Neural cell (in vitro differentiated cells): ENCODE measurements around the gene PJA1. TPM values are rescaled to one million over a fixed set of nuclear protein-coding genes. Genes with fewer than 3 reads are reported as not detected.

Experiments
- H2AFZ ChIP-seq: fragments of 200-600, 300-800 bp; sonication (generic), shearing (Covaris generic); 2 replicates; pipeline ENCODE4 v1.6.0; 2014; ENCODE audit warnings: low read depth, mild to moderate bottlenecking, antibody characterized with exemption, low read length, moderate library complexity
- H3F3A ChIP-seq: fragments of 200-600 bp; shearing (Covaris generic); 2 replicates; pipeline ENCODE4 v1.6.1; 2016; ENCODE audit warnings: mild to moderate bottlenecking, moderate library complexity, mixed read lengths, antibody characterized with exemption, low read length; ENCODE audit not compliant: insufficient read depth, poor library complexity, severe bottlenecking
- H3K27ac ChIP-seq: fragments of 200-600, 300-800 bp; sonication (generic), shearing (Covaris generic); 2 replicates; pipeline ENCODE4 v1.5.1; 2014; ENCODE audit warnings: mild to moderate bottlenecking, low read length, moderate library complexity
- H3K27me3 ChIP-seq: fragments of 300-800, 200-600 bp; sonication (generic), shearing (Covaris generic); 2 replicates; pipeline ENCODE4 v1.6.0; 2014; ENCODE audit warnings: mild to moderate bottlenecking, low read depth, low read length, moderate library complexity; ENCODE audit not compliant: insufficient read depth
- H3K36me3 ChIP-seq: fragments of 300-800, 200-600 bp; sonication (generic), shearing (Covaris generic); 2 replicates; pipeline ENCODE4 v1.5.1; 2014; ENCODE audit warnings: mild to moderate bottlenecking, antibody characterized with exemption, low read length, moderate library complexity; ENCODE audit not compliant: insufficient read depth
- H3K4me2 ChIP-seq: fragments of 300-800, 200-600 bp; sonication (generic), shearing (Covaris generic); 2 replicates; pipeline ENCODE4 v1.6.0; 2014; ENCODE audit warnings: mild to moderate bottlenecking, low read length
- H3K4me3 ChIP-seq: fragments of 300-800, 200-600 bp; sonication (generic), shearing (Covaris generic); 2 replicates; pipeline ENCODE4 v1.5.1; 2014; ENCODE audit warnings: mild to moderate bottlenecking, low read length, moderate library complexity
- H3K79me2 ChIP-seq: fragments of 200-600 bp; shearing (Covaris generic); replicated peaks from 2 replicates; pipeline ENCODE4 v1.6.0; 2014; ENCODE audit warnings: mild to moderate bottlenecking, low read length, moderate library complexity; ENCODE audit not compliant: insufficient read depth
- H3K9ac ChIP-seq: fragments of 300-800, 200-600 bp; sonication (generic), shearing (Covaris generic); 2 replicates; pipeline ENCODE4 v1.6.1; 2016; ENCODE audit warnings: mild to moderate bottlenecking, low read length, mixed read lengths
- H3K9me2 ChIP-seq: fragments of 200-600 bp; shearing (Covaris generic); 2 replicates; pipeline ENCODE4 v1.6.1; 2016; ENCODE audit warnings: mild to moderate bottlenecking, low read length, mixed read lengths; ENCODE audit not compliant: insufficient read depth
- H3K9me3 ChIP-seq: fragments of 200-600, 300-800 bp; sonication (generic), shearing (Covaris generic); 2 replicates; pipeline ENCODE4 v1.6.1; 2016; ENCODE audit warnings: mild to moderate bottlenecking, mixed run types, low read length, moderate library complexity, mixed read lengths
- H4K20me1 ChIP-seq: fragments of 200-600 bp; shearing (Covaris generic); 2 replicates; pipeline ENCODE4 v1.6.1; 2016; ENCODE audit warnings: mild to moderate bottlenecking, mixed run types; ENCODE audit not compliant: insufficient read depth
- EP300 ChIP-seq: fragments of 450-650 bp; conservative IDR thresholded peaks from 2 replicates; pipeline ENCODE4 v1.6.1; 2014; ENCODE audit warnings: antibody characterized with exemption, mild to moderate bottlenecking, moderate library complexity; ENCODE audit not compliant: poor library complexity, severe bottlenecking
- EZH2 ChIP-seq: fragments of 200-600, 300-800 bp; shearing (Covaris generic), sonication (generic); IDR thresholded peaks from 2 replicates; pipeline ENCODE4 v1.6.1; 2014; ENCODE audit warnings: antibody characterized with exemption, low read length, borderline replicate concordance, mild to moderate bottlenecking; ENCODE audit not compliant: insufficient read depth, poor library complexity, severe bottlenecking
- MXI1 ChIP-seq: fragments of 450-650 bp; conservative IDR thresholded peaks from 2 replicates; pipeline ENCODE4 v1.6.1; 2014; ENCODE audit warnings: antibody characterized with exemption, mild to moderate bottlenecking; ENCODE audit not compliant: poor library complexity, severe bottlenecking
- POLR2AphosphoS5 ChIP-seq: IDR thresholded peaks from 2 replicates; pipeline ENCODE4 v1.6.1; 2012
- RAD21 ChIP-seq: fragments of 450-650 bp; conservative IDR thresholded peaks from 2 replicates; pipeline ENCODE4 v1.6.1; 2014; ENCODE audit warnings: antibody characterized with exemption, mild to moderate bottlenecking, moderate library complexity
- SMC3 ChIP-seq: fragments of 450-650 bp; conservative IDR thresholded peaks from 2 replicates; pipeline ENCODE4 v1.6.1; 2014; ENCODE audit warnings: antibody characterized with exemption, mild to moderate bottlenecking, moderate library complexity; ENCODE audit not compliant: poor library complexity
- TAF1 ChIP-seq: IDR thresholded peaks from 2 replicates; pipeline ENCODE4 v1.6.1; 2012; ENCODE audit warnings: low read depth
- polyA plus RNA-seq: library from polyadenylated mRNA; depleted of rRNA; stranded (reverse); fragments of >200 nt; gene quantifications from 2 replicates; pipeline ENCODE4 v1.2.3, GENCODE V29; 2014
- TF ChIP-seq, protein P1 (sequence below): fragments of 450-650 bp; IDR thresholded peaks from 2 replicates; pipeline ENCODE4 v1.5.1; 2014; ENCODE audit warnings: antibody characterized with exemption, mild to moderate bottlenecking, moderate library complexity; ENCODE audit not compliant: poor library complexity, severe bottlenecking
- TF ChIP-seq, protein P2 (sequence below): IDR thresholded peaks from 2 replicates; pipeline ENCODE4 v1.6.1; 2012; ENCODE audit warnings: borderline replicate concordance

PJA1 gene
- polyA plus RNA-seq, 1 donor from 2014 or later: 214 TPM

DNA sequence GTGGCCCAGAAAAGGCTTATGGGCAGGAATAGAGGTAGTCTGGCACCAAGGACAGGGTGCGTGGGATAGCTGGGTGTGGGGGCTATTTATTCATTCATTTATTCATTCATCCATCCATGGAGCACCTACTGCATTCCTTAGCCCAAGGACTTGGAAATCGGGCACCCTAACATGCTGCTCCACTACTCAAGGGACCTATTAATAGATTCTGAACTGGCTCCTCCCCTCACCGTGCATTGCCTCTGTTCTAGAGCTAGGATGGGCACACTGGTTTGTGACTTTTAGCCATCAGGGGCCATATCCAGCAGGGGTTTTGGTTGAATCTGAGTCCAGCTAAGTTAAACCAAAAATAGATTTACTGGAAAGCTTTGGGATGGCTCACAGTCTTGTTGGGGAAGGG lies 30.6 kb upstream of the PJA1 start:
- TF ChIP-seq RAD21: no peak
- TF ChIP-seq, protein P1, sequence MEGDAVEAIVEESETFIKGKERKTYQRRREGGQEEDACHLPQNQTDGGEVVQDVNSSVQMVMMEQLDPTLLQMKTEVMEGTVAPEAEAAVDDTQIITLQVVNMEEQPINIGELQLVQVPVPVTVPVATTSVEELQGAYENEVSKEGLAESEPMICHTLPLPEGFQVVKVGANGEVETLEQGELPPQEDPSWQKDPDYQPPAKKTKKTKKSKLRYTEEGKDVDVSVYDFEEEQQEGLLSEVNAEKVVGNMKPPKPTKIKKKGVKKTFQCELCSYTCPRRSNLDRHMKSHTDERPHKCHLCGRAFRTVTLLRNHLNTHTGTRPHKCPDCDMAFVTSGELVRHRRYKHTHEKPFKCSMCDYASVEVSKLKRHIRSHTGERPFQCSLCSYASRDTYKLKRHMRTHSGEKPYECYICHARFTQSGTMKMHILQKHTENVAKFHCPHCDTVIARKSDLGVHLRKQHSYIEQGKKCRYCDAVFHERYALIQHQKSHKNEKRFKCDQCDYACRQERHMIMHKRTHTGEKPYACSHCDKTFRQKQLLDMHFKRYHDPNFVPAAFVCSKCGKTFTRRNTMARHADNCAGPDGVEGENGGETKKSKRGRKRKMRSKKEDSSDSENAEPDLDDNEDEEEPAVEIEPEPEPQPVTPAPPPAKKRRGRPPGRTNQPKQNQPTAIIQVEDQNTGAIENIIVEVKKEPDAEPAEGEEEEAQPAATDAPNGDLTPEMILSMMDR: no peak
- no peak overlapping the region for H2AFZ ChIP-seq
- no peak overlapping the region for H3K9ac ChIP-seq
- no peaks in the 10 kb centered on the region for H3K9me2 ChIP-seq
- H3K27ac ChIP-seq: no peak overlapping the region
- no peaks in the 10 kb centered on the region for H3K36me3 ChIP-seq
- H3K4me2 ChIP-seq: no peak overlapping the region
- no peak overlapping the region for H3K4me3 ChIP-seq
- no peaks in the 10 kb centered on the region for H3K27me3 ChIP-seq
- no peaks in the 10 kb centered on the region for H3F3A ChIP-seq
- H3K79me2 ChIP-seq: no peaks in the 10 kb centered on the region
- H4K20me1 ChIP-seq: no peaks in the 10 kb centered on the region
- H3K9me3 ChIP-seq: no peaks in the 10 kb centered on the region

DNA sequence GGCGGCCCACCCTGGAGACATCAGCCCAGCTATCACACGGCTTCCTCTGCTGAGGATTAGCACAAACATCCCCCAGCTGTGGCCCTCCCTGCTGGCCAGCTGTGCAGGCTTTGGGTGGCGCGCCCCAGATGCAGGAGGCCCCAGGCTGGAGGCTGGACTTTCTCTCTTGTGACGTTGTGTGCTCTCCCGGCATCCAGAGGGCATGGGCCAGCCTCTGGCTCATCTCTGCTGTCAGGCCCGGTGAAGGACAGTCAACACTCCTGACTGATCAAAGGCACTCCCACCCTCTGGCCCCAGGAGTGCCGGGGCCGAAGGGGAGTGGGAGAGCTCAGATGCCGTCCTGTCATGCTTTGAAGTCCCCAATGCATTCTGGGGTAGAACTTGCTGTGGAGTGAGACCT lies 29.9 kb upstream of the PJA1 start:
- no peaks in the 10 kb centered on the region for H3K27me3 ChIP-seq
- H3K27ac ChIP-seq: no peak overlapping the region
- TF ChIP-seq, protein P2, sequence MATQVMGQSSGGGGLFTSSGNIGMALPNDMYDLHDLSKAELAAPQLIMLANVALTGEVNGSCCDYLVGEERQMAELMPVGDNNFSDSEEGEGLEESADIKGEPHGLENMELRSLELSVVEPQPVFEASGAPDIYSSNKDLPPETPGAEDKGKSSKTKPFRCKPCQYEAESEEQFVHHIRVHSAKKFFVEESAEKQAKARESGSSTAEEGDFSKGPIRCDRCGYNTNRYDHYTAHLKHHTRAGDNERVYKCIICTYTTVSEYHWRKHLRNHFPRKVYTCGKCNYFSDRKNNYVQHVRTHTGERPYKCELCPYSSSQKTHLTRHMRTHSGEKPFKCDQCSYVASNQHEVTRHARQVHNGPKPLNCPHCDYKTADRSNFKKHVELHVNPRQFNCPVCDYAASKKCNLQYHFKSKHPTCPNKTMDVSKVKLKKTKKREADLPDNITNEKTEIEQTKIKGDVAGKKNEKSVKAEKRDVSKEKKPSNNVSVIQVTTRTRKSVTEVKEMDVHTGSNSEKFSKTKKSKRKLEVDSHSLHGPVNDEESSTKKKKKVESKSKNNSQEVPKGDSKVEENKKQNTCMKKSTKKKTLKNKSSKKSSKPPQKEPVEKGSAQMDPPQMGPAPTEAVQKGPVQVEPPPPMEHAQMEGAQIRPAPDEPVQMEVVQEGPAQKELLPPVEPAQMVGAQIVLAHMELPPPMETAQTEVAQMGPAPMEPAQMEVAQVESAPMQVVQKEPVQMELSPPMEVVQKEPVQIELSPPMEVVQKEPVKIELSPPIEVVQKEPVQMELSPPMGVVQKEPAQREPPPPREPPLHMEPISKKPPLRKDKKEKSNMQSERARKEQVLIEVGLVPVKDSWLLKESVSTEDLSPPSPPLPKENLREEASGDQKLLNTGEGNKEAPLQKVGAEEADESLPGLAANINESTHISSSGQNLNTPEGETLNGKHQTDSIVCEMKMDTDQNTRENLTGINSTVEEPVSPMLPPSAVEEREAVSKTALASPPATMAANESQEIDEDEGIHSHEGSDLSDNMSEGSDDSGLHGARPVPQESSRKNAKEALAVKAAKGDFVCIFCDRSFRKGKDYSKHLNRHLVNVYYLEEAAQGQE: no peak
- no peak for TF ChIP-seq EZH2
- TF ChIP-seq TAF1: no peak
- no peak for TF ChIP-seq RAD21
- no peak for TF ChIP-seq POLR2AphosphoS5
- TF ChIP-seq MXI1: no peak
- H3K36me3 ChIP-seq: no peaks in the 10 kb centered on the region
- H3K79me2 ChIP-seq: no peaks in the 10 kb centered on the region
- H2AFZ ChIP-seq: no peak overlapping the region
- no peak overlapping the region for H3K4me2 ChIP-seq
- H4K20me1 ChIP-seq: no peaks in the 10 kb centered on the region
- H3K9me2 ChIP-seq: no peaks in the 10 kb centered on the region
- no peaks in the 10 kb centered on the region for H3K9me3 ChIP-seq
- H3K9ac ChIP-seq: no peak overlapping the region
- H3K4me3 ChIP-seq: no peak overlapping the region
- no peaks in the 10 kb centered on the region for H3F3A ChIP-seq

DNA sequence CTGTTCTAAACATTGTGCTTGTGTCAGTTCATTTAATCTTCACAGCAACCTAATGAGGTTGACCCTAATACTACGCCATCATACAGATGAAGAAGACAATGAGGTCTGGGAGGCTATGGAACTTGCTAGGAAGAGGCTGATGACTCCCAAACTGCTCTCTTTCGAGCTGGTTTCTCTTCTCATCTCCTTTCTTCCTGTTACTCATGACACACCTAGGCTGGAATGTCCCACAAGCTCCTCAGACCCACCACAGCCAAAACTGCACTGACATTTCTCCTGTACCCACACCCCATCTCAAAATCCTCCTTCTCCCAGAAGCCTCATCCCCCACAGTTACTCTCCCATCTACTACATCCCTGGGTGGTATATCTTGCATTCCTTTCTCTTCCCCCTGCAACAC lies 27.4 kb upstream of the PJA1 start:
- Histone ChIP-seq H3K9ac (no peak overlapping the region), H3K36me3 (no peaks in the 10 kb centered on the region), H3K4me2 (no peak overlapping the region), H3K9me3 (no peaks in the 10 kb centered on the region), H3K4me3 (no peak overlapping the region), H3F3A (no peaks in the 10 kb centered on the region), H3K27ac (no peak overlapping the region), H3K27me3 (no peaks in the 10 kb centered on the region), H3K9me2 (no peaks in the 10 kb centered on the region), H3K79me2 (no peaks in the 10 kb centered on the region), H4K20me1 (no peaks in the 10 kb centered on the region), H2AFZ (no peak overlapping the region)
- TF ChIP-seq, protein P2: no peak
- TF ChIP-seq, protein P1: no peak
- TF ChIP-seq MXI1: no peak
- no peak for TF ChIP-seq SMC3
- no peak for TF ChIP-seq RAD21
- no peak for TF ChIP-seq EZH2
- TF ChIP-seq EP300: no peak
- TF ChIP-seq POLR2AphosphoS5: no peak
- no peak for TF ChIP-seq TAF1
